PFSK-1 (cell line): ENCODE measurements around the gene CCDC167.

ENCODE experiments used
- POLR2AphosphoS5 ChIP-seq: IDR thresholded peaks from 2 replicates; pipeline ENCODE4 v1.6.1; 2012; ENCODE audit warnings: low read depth, mild to moderate bottlenecking, control low read depth, low read length, moderate library complexity
- SIN3A ChIP-seq: IDR thresholded peaks from 2 replicates; pipeline ENCODE4 v1.6.1; 2012; ENCODE audit warnings: mild to moderate bottlenecking, low read length, moderate library complexity, borderline replicate concordance; ENCODE audit not compliant: insufficient read depth
- TAF1 ChIP-seq: IDR thresholded peaks from 2 replicates; pipeline ENCODE4 v1.6.1; 2012; ENCODE audit warnings: low read length, control low read depth, borderline replicate concordance; ENCODE audit not compliant: insufficient read depth
- TF ChIP-seq, protein P1 (sequence below), 2 experiments: IDR thresholded peaks; 2 replicates each; pipeline versions ENCODE4 v1.6.1 to v1.8.0; 2011 to 2012; ENCODE audit warnings: low read depth in 2 of 2, low read length in 2 of 2, control low read depth in 1 of 2, inconsistent platforms in 1 of 2, mild to moderate bottlenecking in 1 of 2, moderate library complexity in 1 of 2; ENCODE audit not compliant: insufficient read depth in 1 of 2

DNA sequence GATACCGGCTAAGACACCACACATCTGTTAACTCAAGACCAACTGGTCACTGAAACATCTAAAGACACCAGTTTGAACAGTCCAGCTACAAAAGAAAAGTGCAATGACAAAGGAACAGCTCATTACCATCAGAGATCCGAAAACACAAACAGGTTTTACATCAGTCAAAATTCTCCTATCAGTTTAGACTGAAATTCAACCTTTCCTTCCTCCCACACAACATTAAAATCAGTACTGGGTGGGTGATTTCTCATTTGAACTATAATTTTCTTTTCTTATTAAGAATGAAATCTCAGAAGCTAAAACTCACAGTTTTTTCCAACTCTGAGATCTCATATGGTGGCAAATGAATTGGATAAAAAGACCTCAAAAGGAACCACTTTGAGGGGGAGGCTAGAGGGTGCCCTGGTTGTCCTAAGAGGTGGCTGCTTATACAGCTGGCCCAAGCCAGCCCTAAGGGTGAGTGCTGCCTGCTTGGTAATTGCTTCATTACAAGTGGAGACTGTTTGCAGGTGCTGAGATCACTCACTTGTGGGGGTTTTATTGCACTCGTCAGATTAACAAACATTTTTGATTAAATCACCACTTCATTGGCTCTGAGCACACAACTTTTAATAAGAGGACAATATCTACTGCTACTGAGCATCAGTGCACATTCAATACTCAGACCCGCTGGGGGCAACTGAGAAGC is 4.3 kb downstream of the CCDC167 start:
- no peak for TF ChIP-seq SIN3A
- no peak for TF ChIP-seq POLR2AphosphoS5
- no peak for TF ChIP-seq TAF1
- TF ChIP-seq, protein P1, sequence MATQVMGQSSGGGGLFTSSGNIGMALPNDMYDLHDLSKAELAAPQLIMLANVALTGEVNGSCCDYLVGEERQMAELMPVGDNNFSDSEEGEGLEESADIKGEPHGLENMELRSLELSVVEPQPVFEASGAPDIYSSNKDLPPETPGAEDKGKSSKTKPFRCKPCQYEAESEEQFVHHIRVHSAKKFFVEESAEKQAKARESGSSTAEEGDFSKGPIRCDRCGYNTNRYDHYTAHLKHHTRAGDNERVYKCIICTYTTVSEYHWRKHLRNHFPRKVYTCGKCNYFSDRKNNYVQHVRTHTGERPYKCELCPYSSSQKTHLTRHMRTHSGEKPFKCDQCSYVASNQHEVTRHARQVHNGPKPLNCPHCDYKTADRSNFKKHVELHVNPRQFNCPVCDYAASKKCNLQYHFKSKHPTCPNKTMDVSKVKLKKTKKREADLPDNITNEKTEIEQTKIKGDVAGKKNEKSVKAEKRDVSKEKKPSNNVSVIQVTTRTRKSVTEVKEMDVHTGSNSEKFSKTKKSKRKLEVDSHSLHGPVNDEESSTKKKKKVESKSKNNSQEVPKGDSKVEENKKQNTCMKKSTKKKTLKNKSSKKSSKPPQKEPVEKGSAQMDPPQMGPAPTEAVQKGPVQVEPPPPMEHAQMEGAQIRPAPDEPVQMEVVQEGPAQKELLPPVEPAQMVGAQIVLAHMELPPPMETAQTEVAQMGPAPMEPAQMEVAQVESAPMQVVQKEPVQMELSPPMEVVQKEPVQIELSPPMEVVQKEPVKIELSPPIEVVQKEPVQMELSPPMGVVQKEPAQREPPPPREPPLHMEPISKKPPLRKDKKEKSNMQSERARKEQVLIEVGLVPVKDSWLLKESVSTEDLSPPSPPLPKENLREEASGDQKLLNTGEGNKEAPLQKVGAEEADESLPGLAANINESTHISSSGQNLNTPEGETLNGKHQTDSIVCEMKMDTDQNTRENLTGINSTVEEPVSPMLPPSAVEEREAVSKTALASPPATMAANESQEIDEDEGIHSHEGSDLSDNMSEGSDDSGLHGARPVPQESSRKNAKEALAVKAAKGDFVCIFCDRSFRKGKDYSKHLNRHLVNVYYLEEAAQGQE (IDR thresholded peaks at IDR 0.05; ENCODE audit: insufficient read depth in 1 of 2, low read depth in 2 of 2, low read length in 2 of 2), result no peak
